ENCODE data around the gene THEM4. TPM values are rescaled to one million over a fixed set of nuclear protein-coding genes. Genes with fewer than 3 reads are reported as not detected.
A peak's percentile ranks its signal among the peaks of the same experiment; 100 is the strongest.
"Not testable (repeated sequence)": the region's sequence is repeated elsewhere in the genome, so short reads cannot be mapped to it uniquely, and the experiment has no call there.

The THEM4 gene
- total RNA-seq, 1 donor from 2014 or later: 2.6 TPM

DNA sequence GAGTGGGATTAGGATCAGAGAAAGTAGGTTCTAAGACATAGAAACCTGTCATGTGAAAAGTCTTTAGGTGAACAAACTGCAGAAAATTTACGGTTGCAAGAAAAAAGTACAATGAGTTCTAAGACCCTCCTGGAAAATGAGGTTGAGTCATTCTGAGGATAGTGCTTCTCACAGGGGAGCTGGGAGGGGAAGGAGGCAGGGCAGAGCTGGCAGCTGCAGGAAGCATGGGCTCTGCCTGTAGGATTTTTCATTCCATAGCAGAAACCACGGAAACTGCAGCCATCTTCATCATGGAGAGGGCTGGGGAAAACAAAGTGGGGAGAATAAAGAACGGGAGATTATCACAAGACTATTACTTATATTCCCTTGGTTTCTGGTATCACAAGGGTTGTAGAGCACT is 25.8 kb upstream of the THEM4 start:
- DNase-seq (ENCODE audit: low read depth in 2 of 2): peak in 1 of 2 donors; percentile 59

DNA sequence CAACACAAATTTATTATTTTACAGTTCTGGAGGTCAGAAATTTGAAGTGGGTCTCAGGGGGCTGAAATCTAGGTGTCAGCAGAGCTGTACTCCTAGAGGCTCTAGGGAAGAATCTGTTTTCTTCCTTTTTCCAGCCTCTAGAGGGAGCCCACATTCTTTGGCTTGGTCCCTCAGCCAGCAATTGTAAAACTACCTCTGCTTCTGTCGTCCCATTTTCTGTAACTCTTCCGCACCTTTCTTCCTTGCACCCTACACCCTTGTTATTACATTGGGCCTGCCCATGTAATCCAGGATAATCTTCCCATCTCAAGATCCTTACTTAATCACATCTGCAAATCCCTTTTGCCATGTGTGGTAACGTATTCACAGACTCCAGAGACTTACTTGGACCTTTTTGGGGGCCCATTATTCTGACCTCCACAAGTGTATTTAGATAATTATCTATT is 24.8 kb upstream of the THEM4 start:
- peak; percentile 68 to 78 for DNase-seq (ENCODE audit: low read depth in 2 of 2)

DNA sequence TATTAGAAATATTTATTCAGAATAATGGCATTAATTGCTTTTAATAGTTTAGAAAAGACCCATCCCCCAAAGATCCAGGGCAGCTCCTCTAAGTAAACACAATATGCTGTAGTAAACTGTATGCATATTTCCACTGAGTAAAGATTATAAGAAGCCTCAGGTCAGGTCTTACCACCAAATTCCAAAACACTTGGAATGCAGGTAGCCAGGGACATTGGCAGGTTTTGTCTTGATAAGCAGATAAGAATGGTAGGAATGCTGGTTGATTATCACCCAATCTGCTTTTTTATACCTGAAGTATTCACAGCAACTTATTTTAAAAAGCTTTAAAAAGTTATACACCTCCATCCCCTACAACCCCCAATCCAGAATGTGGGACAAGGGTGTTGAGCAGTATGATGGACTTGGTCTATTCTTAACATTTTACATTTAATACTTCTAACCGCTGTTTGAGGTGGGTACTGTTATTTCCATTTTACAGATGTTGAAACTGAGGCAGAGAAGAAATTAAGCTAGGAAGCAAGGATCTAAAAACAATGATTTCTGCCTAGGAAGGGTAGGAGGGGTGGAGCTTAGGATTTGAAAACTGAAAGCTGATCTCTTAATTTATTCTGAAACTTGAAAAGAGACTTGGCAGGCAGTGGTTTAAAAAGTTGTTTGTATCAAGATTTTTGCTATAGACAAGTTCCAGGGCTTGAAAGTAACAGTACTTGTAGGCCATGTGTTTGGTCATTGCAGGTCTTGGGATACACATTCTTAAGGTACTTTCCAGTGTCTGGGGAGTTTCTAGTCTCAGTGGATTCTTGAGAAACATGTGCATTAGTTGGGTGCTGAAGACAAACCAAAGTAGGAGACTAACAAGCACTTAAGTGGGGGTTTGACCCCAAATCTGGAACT is 15.6 kb upstream of the THEM4 start:
- no peak for DNase-seq (ENCODE audit: low read depth in 2 of 2)

DNA sequence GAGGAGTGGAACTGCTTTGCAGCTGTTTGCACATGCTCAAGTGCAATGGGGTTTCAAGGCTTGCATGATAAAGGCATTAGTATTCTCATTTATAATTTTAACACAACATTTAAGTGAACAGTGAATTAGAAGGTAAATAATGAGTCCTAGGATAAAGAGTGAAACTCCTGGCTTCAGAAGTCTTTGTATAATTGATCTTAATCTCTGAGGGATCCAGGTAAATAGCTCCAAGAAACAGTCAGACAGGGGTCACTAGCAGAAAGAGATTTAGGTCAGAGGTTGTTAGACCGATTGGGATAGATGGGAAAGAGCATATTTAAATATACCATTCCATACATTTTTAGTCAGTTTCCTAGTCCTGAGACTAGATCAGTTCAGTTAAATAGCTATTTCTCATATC is 14.1 kb upstream of the THEM4 start:
- DNase-seq (ENCODE audit: low read depth in 2 of 2): no peak

DNA sequence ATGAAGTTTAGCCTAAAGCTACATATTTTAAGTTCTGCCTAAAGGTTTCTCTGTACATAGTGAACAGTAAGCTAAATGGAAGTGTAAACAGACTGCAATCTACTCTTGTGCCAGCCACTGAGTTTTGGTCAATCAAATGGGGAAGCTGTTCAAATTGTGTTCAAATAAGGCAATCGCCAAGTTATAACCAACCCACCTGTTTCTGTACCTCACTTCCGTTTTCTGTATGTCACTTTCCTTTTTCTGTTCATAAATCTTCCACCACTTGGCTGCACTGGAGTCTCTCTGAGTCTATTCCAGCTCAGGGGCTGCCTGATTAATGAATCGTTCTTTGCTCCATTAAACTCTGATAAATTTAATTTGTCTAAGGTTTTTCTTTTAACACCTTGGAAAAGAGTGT is 10.8 kb upstream of the THEM4 start:
- DNase-seq (ENCODE audit: low read depth in 2 of 2): no peak

DNA sequence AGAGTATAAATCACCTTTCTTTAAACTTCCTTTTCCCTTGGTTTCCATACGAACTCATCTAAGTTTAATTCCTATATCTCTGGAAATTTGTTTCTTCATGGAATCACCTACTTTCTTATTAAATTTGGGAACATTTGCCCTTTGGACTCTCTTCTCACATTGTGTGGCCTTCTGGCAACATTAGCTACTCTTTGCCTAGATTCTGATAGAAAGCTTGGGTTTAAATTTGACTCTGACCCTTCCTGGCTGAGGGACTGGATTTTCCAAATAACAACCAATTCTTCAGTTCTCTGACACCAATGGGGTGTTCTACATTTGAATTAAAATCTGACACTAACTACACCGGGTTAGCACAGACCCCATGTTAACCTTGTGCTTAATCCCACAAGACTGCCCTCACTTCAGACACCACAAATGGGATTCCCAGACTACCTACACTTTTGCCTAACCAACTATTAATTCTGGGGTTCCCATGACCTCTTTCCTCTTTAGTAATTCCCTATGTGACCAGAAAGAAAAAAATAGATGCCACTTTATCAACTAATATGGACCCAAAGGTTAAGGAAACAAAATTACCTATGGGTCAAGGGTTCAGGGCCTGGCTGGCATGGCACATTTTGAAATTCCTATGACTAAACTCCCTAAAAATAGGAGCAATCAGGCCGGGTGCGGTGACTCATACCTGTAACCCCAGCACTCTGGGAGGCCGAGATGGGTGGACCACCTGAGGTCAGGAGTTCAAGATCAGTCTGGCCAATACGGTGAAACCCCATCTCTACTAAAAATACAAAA is 9.7 kb upstream of the THEM4 start:
- no peak for DNase-seq (ENCODE audit: low read depth in 2 of 2)

DNA sequence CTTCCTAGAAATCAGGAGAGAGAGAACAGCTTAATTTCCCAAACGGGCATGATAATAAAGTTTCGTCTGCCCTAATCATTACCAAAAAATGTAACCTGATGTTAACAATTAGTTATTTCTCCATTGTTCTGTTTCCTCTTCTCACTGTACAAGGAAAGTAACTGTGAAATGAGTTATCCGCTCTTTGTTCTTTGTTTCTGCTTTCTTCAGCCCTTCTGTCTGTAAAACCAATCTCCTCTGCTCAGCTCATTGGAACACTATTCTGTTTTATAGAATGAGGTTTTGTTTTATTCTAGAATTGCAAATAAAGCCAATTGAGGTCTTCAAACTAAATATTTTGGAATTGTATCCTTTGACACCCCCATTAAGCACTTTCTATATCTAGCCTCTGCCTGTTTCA is 8.8 kb upstream of the THEM4 start:
- no peak for DNase-seq (ENCODE audit: low read depth in 2 of 2)

DNA sequence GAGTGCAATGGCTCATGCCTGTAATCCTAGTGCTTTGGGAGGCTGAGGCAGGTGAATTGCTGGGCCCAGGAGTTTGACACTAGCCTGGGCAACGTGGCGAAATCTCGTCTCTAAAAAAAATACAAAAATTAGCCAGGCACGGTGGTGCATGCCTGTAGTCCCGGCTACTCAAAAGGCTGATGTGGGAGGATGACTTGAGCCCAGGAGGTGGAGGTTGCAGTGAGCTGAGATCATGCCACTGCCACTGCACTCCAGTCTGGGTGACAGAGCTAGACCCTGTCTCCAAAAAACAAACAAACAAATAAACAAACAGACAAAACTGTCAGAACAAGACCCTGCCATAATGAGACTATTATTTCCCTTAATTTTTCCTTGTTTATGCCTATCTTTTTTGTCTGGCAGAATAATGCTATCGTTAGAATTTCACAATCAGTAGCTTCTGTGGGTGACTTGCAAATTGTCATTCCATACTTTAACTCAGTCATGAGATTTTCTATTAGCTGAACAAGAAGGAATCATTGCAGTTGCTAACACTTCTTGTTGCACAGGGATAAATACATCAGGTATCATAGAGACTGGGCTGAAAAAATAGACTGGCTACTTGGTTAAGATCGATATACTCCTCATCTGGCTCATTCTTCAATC is 7.5 kb upstream of the THEM4 start:
- DNase-seq (ENCODE audit: low read depth in 2 of 2): no peak

DNA sequence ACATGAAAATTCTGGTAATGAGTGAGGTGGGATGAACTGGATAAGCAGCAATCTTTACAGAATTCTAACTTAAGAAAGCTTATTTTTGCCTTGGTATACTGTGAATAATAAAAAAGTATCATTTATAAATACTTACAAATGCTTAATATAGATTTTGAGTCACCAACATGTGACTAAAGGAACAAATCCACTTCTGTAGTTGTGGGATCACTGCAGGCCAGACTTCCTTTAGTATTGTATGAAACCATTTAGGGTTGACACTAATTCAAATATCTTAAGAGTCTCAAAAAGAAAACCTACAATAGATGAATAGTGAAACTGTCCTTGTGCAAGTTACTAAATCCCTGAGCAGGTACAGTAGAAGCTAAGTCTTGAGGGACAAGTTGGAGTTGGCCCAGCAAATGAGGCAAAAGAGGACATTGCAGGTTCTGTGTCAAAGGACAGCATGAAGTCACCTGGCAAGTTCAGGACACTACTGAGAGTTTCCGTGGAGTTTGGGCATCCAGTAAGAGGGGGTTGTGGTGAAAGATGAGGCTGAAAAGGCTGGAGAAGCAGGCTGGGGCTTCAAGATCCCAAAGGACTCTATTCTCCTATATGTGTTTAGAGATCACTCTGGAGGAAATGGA is 5.9 kb upstream of the THEM4 start:
- peak in 1 of 2 donors; percentile 6 for DNase-seq (ENCODE audit: low read depth in 2 of 2)

DNA sequence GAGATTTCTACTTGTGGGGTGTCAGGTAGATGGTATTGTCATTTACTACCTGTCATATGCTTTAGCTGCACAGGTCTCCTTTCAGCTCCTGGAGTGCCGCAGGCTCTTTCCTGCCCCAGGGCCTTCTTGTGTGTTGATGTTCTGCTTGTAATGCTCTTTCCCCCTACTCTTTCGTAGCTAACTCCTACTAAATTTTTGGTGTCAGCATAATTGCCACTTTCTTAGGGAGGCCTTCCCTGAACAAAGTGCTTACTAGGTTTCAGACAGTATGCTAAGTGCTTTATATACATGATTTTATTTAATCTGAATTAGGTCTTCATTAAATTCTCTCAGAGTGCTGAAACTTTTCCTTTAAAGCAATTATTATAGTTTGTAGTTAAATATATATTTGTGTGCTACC is 4.8 kb upstream of the THEM4 start:
- no peak for DNase-seq (ENCODE audit: low read depth in 2 of 2)

DNA sequence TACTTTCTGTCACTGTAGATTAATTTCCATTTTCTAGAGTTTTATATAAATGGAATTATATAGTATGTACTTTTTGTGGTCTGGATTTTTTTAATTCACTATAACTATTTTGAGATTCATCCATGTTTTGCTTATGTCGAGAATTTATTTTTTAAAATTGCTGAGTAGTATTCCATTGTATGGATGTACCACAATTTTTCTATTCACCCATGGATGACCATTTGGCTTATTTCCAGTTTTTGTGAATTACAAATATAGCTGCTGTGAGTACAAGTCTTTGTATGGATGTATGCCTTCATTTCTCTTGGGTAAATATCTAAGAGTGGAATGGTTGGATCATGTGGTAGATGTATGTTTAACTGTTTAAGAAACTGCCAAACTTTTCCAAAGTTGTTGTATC is 3.7 kb upstream of the THEM4 start:
- no peak for DNase-seq (ENCODE audit: low read depth in 2 of 2)

DNA sequence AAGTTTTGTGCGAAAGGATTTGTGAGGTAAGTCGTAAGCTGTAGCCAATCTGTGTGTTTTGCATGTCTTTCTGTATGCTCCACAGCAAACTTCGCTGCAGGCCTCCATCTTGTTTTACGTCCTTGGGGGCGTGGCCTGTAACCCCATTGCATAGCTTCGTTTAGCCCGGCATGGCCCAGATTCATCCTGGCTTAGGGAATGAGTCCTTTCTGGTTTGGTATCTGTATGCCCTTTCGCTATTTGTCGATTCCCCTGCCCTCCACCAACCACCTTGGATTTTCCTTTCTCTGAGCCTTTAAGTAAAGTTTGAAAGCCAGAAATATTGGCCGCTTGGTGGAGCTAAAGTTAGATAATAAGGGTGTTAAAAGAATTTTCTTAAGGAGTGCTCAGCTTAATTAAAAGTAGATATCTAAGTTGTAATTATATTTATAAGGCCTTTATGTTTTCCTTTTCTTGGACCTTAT is 1.1 kb downstream of the THEM4 start:
- peak in 1 of 2 donors; percentile 15 for DNase-seq (ENCODE audit: low read depth in 2 of 2)

DNA sequence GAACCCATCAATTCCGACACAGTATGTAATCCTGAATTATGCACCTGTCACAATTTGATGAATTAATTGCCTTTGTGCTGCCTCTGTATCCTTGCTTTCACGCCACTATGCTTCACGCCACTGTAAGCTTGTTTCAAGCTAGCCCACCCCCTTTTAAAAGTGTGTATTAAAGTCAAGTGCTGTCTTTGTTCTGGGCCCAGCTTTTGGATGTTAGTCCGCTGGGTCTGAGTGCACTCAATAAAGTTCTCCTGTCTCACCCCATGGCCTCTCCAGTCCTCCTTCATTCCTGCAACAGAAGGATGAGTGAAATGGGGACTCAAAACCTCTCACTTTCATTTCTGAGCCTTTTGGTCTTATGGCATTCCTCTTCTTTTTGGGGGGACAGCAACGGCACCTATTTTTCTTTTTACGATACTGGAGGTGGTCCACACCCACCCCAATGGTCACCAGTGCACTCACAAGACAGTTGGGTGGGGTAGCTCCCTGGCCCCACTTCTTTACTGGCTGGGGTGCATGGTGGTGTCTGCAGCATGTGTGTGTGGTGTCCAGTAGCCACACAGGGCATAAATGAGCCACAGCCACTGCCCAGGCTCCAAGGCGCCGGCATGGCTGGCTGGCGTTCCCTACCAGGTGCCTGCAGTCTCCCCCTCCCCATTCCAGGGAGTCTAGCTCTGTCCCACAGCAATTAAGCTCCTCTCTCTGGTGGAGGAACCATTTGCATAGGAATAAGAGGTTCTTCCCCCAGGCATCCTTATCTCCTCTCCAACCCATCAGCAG is 1.8 kb downstream of the THEM4 start:
- DNase-seq (ENCODE audit: low read depth in 2 of 2): no peak

DNA sequence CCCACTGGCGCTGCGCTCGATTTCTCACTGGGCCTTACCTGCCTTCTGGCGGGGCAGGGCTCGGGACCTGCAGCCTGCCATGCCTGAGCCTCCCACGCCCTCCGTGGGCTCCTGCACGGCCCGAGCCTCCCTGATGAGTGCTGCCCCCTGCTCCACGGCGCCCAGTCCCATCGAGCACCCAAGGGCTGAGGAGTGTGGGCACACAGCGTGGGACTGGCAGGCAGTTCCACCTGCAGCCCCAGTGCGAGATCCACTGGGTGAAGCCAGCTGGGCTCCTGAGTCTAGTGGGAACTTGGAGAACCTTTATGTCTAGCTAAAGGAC is 3.0 kb downstream of the THEM4 start:
- DNase-seq (ENCODE audit: low read depth in 2 of 2): not testable (repeated sequence)

DNA sequence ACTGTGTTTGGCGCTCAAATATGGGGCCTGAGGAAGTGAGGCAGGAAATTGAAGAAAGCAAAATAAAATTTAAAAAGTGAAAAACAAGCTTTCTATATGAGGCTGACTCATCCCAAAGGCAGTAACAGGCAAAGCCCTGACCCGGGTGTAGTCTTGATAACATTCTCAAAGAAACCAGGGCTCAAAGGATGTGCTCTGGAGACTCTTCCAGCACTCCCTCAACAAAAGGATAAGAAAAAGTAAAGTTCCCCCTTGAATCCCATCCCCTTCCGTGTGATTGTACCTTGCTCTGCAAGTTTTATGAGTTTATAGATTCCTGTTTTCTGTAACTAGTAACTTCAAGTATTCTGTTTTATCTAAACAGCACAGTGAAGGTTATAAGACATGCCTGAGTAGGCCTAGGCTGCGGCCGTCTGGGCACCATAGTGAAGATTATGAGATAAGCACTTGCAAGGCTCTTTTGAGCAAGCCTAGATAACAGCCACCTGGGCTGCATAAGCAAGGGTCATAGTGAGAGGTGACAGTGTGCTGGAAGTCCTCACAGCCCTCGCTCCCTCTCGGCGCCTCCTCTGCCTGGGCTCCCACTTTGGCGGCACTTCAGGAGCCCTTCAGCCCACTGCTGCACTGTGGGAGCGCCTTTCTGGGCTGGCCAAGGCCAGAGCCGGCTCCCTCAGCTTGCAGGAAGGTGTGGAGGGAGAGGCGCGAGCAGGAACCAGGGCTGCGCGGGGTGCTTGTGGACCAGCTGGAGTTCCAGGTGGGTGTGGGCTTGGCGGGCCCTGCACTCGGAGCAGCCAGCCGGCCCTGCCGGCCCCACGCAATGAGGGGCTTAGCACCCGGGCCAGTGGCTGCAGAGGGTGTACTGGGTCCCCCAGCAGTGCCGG is 3.6 kb downstream of the THEM4 start:
- DNase-seq (ENCODE audit: low read depth in 2 of 2): peak in 1 of 2 donors; percentile 59

DNA sequence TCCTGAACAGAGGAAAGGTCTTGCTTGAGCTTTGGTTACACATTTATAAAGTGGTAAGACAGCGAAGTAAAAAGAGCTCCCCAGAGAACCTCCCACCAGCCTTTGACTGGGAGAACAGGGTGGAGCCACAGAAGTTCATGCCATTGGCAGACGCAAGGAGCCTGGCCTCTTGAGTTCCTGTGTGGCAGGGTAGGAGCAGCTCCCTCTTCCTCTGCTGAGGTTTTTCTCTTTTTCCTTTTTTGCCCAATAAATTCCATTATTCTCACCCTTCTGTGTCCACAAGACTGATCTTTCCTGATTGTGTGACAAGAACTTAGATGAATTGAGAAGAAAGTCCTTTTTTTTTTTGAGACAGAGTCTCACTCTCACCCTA is 4.3 kb downstream of the THEM4 start:
- peak in 1 of 2 donors; percentile 66 for DNase-seq (ENCODE audit: low read depth in 2 of 2)

DNA sequence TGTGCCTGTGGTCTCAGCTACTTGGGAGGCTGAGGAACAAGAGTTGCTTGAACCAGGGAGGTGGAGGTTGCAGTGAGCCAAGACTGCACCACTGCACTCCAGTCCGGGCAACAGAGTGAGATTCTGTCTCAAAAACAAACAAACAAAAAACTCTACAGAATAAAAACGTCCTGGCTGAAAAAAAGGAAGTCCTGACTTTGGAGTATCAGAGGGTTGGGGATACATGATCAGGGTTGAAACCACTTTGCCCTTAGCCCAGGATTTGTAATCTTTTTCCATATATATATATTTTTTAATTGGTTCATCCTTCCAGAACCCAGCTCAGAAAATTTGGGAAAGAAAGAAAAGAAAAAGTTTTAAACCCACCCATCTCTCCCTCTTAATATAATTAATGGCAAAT is 6.5 kb downstream of the THEM4 start:
- no peak for DNase-seq (ENCODE audit: low read depth in 2 of 2)

DNA sequence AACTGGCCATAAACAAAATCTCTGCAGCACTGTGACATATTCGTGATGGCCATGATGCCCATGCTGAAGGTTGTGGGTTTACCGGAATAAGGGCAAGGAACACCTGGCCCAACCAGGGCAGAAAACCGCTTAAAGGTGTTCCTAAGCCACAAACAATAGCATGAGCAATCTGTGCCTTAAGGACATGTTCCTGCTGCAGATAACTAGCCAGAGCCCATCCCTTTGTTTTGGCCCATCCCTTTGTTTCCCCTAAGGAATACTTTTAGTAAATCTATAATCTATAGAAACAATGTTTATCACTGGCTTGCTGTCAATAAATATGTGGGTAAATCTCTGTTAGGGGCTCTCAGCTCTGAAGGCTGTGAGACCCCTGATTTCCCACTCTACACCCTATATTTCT is 8.5 kb downstream of the THEM4 start:
- not testable (repeated sequence) for DNase-seq (ENCODE audit: low read depth in 2 of 2)

DNA sequence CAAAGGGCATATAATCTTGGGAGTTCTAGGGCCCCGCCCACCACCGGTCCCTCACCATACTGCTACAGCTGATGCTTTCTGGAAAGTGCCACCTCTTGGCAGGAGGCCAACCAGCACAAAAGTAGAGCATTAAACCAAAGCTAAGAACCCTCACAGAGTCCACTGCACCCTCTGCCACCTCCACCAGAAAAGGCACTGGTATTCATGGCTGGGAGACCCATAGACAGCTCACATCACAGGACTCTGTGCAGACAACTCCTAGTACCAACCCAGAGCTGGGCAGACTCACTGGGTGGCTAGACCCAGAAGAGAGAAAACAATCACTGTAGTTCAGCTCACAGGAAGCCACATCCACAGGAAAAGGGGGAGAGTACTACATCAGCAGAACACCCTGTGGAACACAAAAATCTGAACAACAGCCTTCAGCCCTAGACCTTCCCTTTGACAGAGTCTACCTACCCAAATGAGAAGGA is 10.8 kb downstream of the THEM4 start:
- DNase-seq (ENCODE audit: low read depth in 2 of 2): peak; percentile 36 to 58

DNA sequence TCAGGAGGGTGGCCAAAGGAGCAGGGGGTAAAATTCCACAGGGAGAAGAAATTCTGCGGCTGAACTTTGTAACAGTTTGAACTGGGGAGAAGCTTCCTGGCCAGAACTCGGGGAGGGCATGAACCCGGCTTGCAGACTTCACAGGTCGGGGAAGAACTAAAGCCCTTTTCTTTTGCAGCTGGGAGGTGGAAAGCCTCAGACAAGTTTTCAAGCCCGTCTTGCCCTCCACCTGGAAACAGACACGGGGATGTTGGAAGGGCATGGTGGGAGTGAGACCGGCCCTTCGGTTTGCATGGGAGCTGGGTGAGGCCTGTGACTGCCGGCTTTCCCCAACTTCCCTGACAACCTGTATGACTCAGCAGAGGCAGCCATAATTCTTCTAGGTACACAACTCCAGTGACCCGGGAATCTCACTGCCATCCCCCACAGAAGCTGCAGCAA is 11.3 kb downstream of the THEM4 start:
- DNase-seq (ENCODE audit: low read depth in 2 of 2): no peak

Measured in lung microvascular endothelial cell (primary cell).